Glomerular visceral epithelial cell (primary cell): ENCODE results near the gene PNMA8A.
A peak's percentile ranks its signal among the peaks of the same experiment; 100 is the strongest.

Source experiments
- DNase-seq: peaks from one replicate; pipeline ENCODE4 v3.0.0-alpha.2; 2016; ENCODE audit errors: extremely low spot score

The PNMA8A gene

GRCh38 chr19:46427518-46428045, 43.8 kb downstream of the PNMA8A start:
- no peak for DNase-seq

GRCh38 chr19:46426506-46427162, 44.7 kb downstream of the PNMA8A start:
- peak; percentile 50 for DNase-seq

GRCh38 chr19:46426035-46426505, 45.3 kb downstream of the PNMA8A start:
- peak; percentile 71 for DNase-seq

GRCh38 chr19:46423188-46423587, 48.2 kb downstream of the PNMA8A start:
- no peak for DNase-seq

- no peak for DNase-seq
These were observed 49.0 kb downstream of the PNMA8A start for GRCh38 chr19:46422344-46422743.

GRCh38 chr19:46420056-46420455, 51.3 kb downstream of the PNMA8A start:
- DNase-seq, result no peak
